Fibroblast of pulmonary artery (primary cell): ENCODE results near the gene ROCK1.

Experiments used
- DNase-seq: peaks from one replicate; pipeline ENCODE4 v3.0.0-alpha.2; 2010; ENCODE audit warnings: low read depth
- H3K4me3 ChIP-seq: replicated peaks from 2 replicates; pipeline ENCODE4 v1.5.1; 2011; ENCODE audit warnings: low read depth, mild to moderate bottlenecking, control low read depth, low read length, moderate library complexity
- CTCF ChIP-seq: IDR thresholded peaks from 2 replicates; pipeline ENCODE4 v1.5.1; 2011; ENCODE audit warnings: mild to moderate bottlenecking, control low read depth, low read length, inconsistent platforms; ENCODE audit errors: missing control alignments

The ROCK1 gene

GRCh38 chr18:21054252-21054821 lies 57.3 kb downstream of the ROCK1 start:
- DNase-seq: no peak
- TF ChIP-seq CTCF: no peak
- H3K4me3 ChIP-seq: no peak overlapping the region

- H3K4me3 ChIP-seq: no peak overlapping the region
- TF ChIP-seq CTCF: no peak
- peak; percentile 83 for DNase-seq
Measured at GRCh38 chr18:21053127-21053526, 58.5 kb downstream of the ROCK1 start.

GRCh38 chr18:21052385-21052784 lies 59.2 kb downstream of the ROCK1 start:
- H3K4me3 ChIP-seq: no peak overlapping the region

GRCh38 chr18:21051620-21052019 lies 60.0 kb downstream of the ROCK1 start:
- TF ChIP-seq CTCF: no peak
- H3K4me3 ChIP-seq: no peak overlapping the region
- no peak for DNase-seq

More at GRCh38 chr18:21052385-21052784, 59.2 kb downstream of the ROCK1 start:
- no peak for TF ChIP-seq CTCF
- no peak for DNase-seq

GRCh38 chr18:21049306-21049705 lies 62.3 kb downstream of the ROCK1 start:
- no peak overlapping the region for H3K4me3 ChIP-seq
- no peak for TF ChIP-seq CTCF
- peak; percentile 14 for DNase-seq

- no peak overlapping the region for H3K4me3 ChIP-seq
- TF ChIP-seq CTCF: no peak
Measured at GRCh38 chr18:21047126-21047525, 64.5 kb downstream of the ROCK1 start.

GRCh38 chr18:21040466-21040865 lies 71.1 kb downstream of the ROCK1 start:
- no peak for TF ChIP-seq CTCF
- DNase-seq: no peak
- H3K4me3 ChIP-seq: no peak overlapping the region

More at GRCh38 chr18:21047126-21047525, 64.5 kb downstream of the ROCK1 start:
- DNase-seq: no peak
